Stimulated activated CD8-positive, alpha-beta memory T cell treated with anti-CD3 and anti-CD28 coated beads, Interleukin-7, amount 100 ng/mL, for 48 hours (primary cell): Measurements from ENCODE around the gene S100PBP.
"Not testable (repeated sequence)": the region's sequence is repeated elsewhere in the genome, so short reads cannot be mapped to it uniquely, and the experiment has no call there.

ENCODE experiments used
- DNase-seq, 2 donors: peaks; one replicate each; pipeline ENCODE4 v3.0.0-alpha.2; 2020; ENCODE audit warnings: low read depth in 1 of 2; ENCODE audit errors: extremely low read depth in 1 of 2

S100PBP gene

DNA sequence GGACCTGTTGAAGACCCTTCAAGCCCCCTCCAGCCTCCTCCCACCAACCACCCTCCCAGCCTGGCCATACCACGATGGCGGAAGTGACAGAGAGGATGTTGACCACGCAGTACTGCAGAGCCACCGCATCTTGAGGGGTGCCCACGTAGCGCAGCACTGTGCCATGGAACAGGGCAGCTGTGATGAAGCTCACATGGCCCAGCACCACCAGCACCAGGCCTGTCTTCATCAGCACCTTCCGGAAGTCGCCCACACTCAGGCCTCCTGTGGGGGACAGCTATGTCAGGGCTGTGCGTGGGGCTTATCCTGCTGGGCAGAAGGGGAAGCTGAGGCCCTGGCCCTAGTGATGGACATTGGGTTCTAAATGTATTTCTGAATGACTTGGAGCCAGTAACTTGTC is 80.6 kb downstream of the S100PBP start:
- no peak for DNase-seq

DNA sequence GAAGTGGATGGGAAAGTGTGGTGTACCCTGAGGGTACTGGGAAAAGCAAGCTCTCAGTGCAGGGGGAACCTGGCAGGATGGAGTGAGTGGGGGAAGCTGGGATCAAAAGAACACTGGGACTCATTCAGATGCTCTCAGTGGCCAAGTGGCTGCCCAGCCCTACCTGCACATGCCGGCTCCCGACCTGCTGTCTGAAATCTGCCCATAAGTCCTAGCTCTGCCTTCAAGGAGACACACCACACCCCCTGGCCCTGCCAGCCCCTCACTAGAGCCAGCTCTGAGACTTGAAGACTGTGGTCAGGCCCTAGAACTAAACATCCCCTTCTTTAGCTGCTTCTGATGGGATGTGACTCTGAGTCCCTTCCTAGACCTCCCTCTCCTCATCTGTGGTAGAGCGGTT is 81.5 kb downstream of the S100PBP start:
- DNase-seq, result no peak

GRCh38 chr1:32899586-32900296 is 82.3 kb downstream of the S100PBP start:
- no peak for DNase-seq

GRCh38 chr1:32900371-32900955 is 83.0 kb downstream of the S100PBP start:
- no peak for DNase-seq

GRCh38 chr1:32900956-32901822 is 83.7 kb downstream of the S100PBP start, which contains the start of gene TMEM54:
TMEM54 (minus strand) TSS chr1:32901389; CDS start chr1:32901238, 151 bp downstream.
- no peak for DNase-seq

DNA sequence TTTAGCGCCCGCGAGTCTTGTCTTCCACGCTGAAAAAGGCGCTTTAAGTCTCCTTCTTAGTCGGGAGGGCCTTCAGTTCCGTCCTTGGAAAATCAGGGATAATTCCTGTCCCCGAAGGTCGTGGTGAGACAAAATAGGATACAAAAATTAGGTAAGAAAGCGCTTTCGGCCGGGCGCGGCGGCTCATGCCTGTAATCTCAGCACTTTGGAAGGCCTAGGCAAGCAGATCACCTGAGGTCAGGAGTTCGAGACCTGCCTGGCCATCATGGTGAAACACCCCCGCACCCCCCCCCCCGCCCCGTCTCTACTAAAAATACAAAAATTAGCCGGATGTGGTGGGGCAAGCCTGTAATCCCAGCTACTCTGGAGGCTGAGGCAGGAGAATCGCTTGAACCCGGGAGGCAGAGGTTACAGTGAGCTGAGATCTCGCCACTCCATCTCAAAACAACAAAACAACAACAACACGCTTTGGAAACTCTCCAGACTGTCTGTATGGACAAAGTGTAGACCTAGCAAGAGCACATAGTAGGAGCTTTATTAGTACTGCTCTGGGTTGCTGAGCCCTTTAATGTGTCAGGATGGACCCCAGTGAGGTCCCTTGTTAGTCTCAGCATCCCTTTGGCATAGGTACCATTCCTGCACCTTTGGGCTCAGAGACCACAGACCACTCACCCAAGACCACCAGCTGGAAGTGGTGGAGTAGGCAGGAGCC is 84.5 kb downstream of the S100PBP start:
- DNase-seq, result no peak

DNA sequence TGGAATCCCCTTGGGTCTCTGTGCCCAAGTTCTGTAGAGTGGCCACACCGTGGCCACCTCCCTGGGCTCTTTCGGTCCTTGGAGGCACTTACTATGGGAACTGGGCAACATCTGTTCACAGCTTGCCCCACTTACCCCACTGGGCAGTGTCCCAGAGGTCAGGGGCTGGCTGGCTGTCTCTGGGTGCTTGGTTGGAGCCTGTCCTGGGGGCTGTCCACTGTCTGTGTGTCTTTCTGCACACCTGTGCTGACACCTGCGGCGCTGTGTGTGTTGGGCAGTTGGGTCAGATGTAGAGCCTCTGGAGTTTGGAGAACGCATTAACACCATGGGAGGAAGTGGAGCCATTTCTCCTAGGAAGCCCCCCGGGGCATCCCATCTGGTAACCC is 85.1 kb downstream of the S100PBP start:
- no peak for DNase-seq

DNA sequence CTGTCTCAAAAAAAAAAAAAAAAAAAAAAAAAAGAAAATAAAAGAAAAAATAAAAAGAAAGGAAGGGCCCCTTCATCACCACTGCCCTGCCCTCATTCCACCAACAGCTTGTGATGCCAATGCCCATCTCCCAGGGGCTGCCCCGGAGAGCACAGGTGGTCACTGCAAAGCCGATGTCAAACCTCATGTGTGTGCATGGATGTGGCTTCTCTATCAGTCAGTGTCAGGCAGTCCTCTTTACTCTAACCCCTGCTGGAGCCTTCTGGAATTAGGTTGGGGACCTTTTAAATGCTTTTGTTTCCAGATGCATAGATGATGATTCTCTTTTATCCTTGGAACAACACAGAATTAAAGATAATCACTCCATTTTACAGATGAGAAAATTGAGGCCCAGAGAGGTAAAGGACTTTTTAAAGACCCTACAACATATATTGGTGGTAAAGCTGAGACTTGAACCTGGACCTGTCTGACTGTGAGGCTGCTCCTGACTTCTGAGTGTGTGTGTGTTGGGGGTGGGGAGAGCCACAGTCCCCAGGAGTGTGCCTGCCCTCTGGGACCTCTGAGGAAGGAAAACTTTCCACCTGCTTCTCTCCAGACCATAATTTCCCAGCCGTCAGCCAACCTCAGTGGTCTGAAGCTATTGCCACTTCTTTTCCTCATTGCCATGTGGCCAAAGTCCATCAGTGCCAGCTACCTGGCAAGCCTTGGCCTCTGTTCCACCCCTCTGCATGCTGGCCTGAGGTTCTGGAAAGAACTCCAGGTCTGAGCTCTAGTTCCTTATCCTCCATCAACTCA is 86.7 kb downstream of the S100PBP start:
- DNase-seq, result no peak

- DNase-seq, result no peak
Measured at GRCh38 chr1:32904797-32905196, 87.3 kb downstream of the S100PBP start.

DNA sequence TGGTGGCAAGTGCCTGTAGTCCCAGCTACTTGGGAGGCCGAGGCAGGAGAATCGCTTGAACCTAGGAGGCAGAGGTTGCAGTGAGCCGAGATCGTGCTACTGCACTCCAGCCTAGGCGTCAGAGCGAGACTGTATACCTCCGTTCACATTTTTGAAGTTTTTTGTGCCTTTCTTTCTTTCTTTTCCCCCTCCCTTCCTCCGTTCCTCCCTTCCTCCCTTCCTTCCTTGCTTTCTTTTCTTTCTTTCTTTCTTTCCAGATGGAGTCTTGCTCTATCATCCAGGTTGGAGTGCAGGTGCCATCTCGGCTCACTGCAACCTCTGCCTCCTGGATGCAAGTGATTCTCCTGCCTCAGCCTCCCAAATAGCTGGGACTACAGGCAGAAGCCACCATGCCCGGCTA is 88.1 kb downstream of the S100PBP start:
- not testable (repeated sequence) for DNase-seq

GRCh38 chr1:32906654-32907053 is 89.2 kb downstream of the S100PBP start:
- DNase-seq, result no peak

GRCh38 chr1:32907435-32907834 is 90.0 kb downstream of the S100PBP start:
- no peak for DNase-seq
